Stimulated activated CD8-positive, alpha-beta memory T cell treated with anti-CD3 and anti-CD28 coated beads, Interleukin-4, amount 100 ng/mL, for 4 hours (primary cell): ENCODE results near the gene CAMKMT.

Experiments
- DNase-seq, 2 donors: peaks; one replicate each; pipeline ENCODE4 v3.0.0-alpha.2; 2020; ENCODE audit warnings: low read depth in 2 of 2, low spot score in 1 of 2

The CAMKMT gene

GRCh38 chr2:44684559-44684958, 322.8 kb downstream of the CAMKMT start:
- no peak for DNase-seq

GRCh38 chr2:44686561-44686960, 324.8 kb downstream of the CAMKMT start:
- DNase-seq = no peak

- DNase-seq = no peak
These were observed 326.1 kb downstream of the CAMKMT start for GRCh38 chr2:44687686-44688455.

- DNase-seq = no peak
These were observed 326.8 kb downstream of the CAMKMT start for GRCh38 chr2:44688456-44689124.

- no peak for DNase-seq
These were observed 327.8 kb downstream of the CAMKMT start for GRCh38 chr2:44689516-44689915.

- DNase-seq = no peak
These were observed 329.5 kb downstream of the CAMKMT start for GRCh38 chr2:44691174-44691785.

- no peak for DNase-seq
These were observed 331.1 kb downstream of the CAMKMT start for GRCh38 chr2:44692821-44693220.

GRCh38 chr2:44700824-44701223, 339.1 kb downstream of the CAMKMT start:
- no peak for DNase-seq

- DNase-seq = no peak
These were observed 343.6 kb downstream of the CAMKMT start for GRCh38 chr2:44705356-44705755.

- no peak for DNase-seq
These were observed 344.2 kb downstream of the CAMKMT start for GRCh38 chr2:44705876-44706480.

- DNase-seq = no peak
These were observed 345.2 kb downstream of the CAMKMT start for GRCh38 chr2:44706681-44707553.

- no peak for DNase-seq
These were observed 346.4 kb downstream of the CAMKMT start for GRCh38 chr2:44707945-44708660.

- no peak for DNase-seq
These were observed 346.9 kb downstream of the CAMKMT start for GRCh38 chr2:44708661-44709000.

GRCh38 chr2:44713170-44713569, 351.4 kb downstream of the CAMKMT start:
- no peak for DNase-seq

- no peak for DNase-seq
These were observed 353.9 kb downstream of the CAMKMT start for GRCh38 chr2:44715671-44716081.

GRCh38 chr2:44716131-44716530, 354.4 kb downstream of the CAMKMT start:
- DNase-seq = no peak

- no peak for DNase-seq
These were observed 356.7 kb downstream of the CAMKMT start for GRCh38 chr2:44718431-44718830.

GRCh38 chr2:44719562-44719961, 357.8 kb downstream of the CAMKMT start:
- no peak for DNase-seq

- DNase-seq = no peak
These were observed 360.4 kb downstream of the CAMKMT start for GRCh38 chr2:44722026-44722625.

- DNase-seq = no peak
These were observed 362.2 kb downstream of the CAMKMT start for GRCh38 chr2:44723921-44724320.
